ENCODE measurements around the gene DDX46.
A peak's percentile ranks its signal among the peaks of the same experiment; 100 is the strongest.
"Not testable (repeated sequence)": the region's sequence is repeated elsewhere in the genome, so short reads cannot be mapped to it uniquely, and the experiment has no call there.

Gene DDX46

DNA sequence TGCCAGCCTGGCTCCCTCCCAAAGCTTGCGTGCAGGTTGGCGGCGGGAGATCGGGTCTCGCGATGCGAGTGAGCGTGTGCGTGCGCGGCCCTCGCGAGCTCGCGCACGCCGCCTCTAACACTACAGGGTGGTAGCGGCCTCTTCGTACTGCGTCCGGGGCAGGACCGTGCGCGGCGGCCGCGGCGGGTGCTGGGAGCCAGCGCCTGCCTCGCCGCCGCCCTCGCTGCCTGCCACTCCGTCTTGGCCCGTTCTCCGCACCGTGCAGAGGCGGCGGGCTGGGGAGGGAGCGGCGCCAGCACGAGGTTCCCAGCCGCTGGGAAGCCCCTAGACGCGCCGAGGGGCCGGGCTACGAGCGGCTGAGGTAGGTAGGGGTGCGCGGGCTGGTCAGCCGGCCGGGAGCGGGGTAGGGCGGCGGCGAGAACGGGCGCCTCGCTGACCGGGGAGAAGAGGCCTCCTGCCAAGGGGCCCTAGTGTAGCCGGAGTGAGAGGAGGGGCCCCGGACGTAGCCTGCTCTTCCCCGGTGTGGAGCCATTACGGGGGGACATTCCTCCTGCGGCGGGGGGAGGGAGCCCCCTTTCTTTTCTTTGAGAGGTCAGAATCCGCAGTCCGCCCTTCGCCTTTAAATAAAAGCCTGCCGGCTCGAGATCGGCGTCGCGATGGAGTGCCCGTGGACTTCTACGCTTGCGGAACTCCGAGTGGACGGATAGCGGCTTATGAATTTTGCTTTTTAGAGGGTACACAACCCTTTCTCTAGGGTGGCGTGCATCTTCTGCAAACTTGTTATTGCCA is 87.5 kb downstream of the DDX46 start, which contains the start of gene C5orf24:
C5orf24 (plus strand) TSS at position 117 of the 789 bp plus-strand sequence. CDS start 8,933 bp downstream, outside the sequence.
- Histone ChIP-seq H3K27me3 (ENCODE audit: control insufficient read depth, insufficient read depth, low read length) (no peaks in the 10 kb centered on the region), H3K36me3 (ENCODE audit: control insufficient read depth, insufficient read depth, low read length) (no peaks in the 10 kb centered on the region; the same call in none of the 2 replicates), H3K4me1 (ENCODE audit: control insufficient read depth, insufficient read depth, low read length) (peaks cover 10% of the 10 kb centered on the region), H3K4me3 (ENCODE audit: low read depth, low read length) (peak within 1 kb of the TSS; percentile 99), H3K9ac (ENCODE audit: low read depth, low read length) (peak within 1 kb of the TSS; percentile 90), H3K27ac (ENCODE audit: low read depth, low read length) (peak within 1 kb of the TSS; percentile 93), H3K9me3 (ENCODE audit: control insufficient read depth, insufficient read depth, low read length) (no peaks in the 10 kb centered on the region)

- Histone ChIP-seq H3K9ac (ENCODE audit: low read depth, low read length) (peak overlapping the region; percentile 90), H3K36me3 (ENCODE audit: control insufficient read depth, insufficient read depth, low read length) (no peaks in the 10 kb centered on the region; the same call in none of the 2 replicates), H3K27me3 (ENCODE audit: control insufficient read depth, insufficient read depth, low read length) (no peaks in the 10 kb centered on the region), H3K27ac (ENCODE audit: low read depth, low read length) (peak overlapping the region; percentile 93), H3K4me1 (ENCODE audit: control insufficient read depth, insufficient read depth, low read length) (peaks cover 10% of the 10 kb centered on the region), H3K9me3 (ENCODE audit: control insufficient read depth, insufficient read depth, low read length) (no peaks in the 10 kb centered on the region), H3K4me3 (ENCODE audit: low read depth, low read length) (peak overlapping the region; percentile 99)
These were observed 88.0 kb downstream of the DDX46 start for GRCh38 chr5:134846641-134846960.

- H3K4me3 ChIP-seq (ENCODE audit: low read depth, low read length); H3K9me3 ChIP-seq (ENCODE audit: control insufficient read depth, insufficient read depth, low read length); H3K27me3 ChIP-seq (ENCODE audit: control insufficient read depth, insufficient read depth, low read length); H3K27ac ChIP-seq (ENCODE audit: low read depth, low read length); H3K9ac ChIP-seq (ENCODE audit: low read depth, low read length): not testable (repeated sequence)
- peaks cover 10% of the 10 kb centered on the region for H3K4me1 ChIP-seq (ENCODE audit: control insufficient read depth, insufficient read depth, low read length)
- peaks cover 10% of the 10 kb centered on the region for H3K36me3 ChIP-seq (ENCODE audit: control insufficient read depth, insufficient read depth, low read length)
These were observed 90.9 kb downstream of the DDX46 start for GRCh38 chr5:134849434-134849933.

GRCh38 chr5:134851307-134851923 is 92.8 kb downstream of the DDX46 start:
- Histone ChIP-seq H3K36me3 (ENCODE audit: control insufficient read depth, insufficient read depth, low read length) (peaks cover 28% of the 10 kb centered on the region), H3K27me3 (ENCODE audit: control insufficient read depth, insufficient read depth, low read length) (no peaks in the 10 kb centered on the region), H3K4me3 (ENCODE audit: low read depth, low read length) (no peak overlapping the region), H3K9ac (ENCODE audit: low read depth, low read length) (no peak overlapping the region), H3K9me3 (ENCODE audit: control insufficient read depth, insufficient read depth, low read length) (no peaks in the 10 kb centered on the region), H3K4me1 (ENCODE audit: control insufficient read depth, insufficient read depth, low read length) (peaks cover 6% of the 10 kb centered on the region; the same call in 1 of the 2 replicates), H3K27ac (ENCODE audit: low read depth, low read length) (no peak overlapping the region)

DNA sequence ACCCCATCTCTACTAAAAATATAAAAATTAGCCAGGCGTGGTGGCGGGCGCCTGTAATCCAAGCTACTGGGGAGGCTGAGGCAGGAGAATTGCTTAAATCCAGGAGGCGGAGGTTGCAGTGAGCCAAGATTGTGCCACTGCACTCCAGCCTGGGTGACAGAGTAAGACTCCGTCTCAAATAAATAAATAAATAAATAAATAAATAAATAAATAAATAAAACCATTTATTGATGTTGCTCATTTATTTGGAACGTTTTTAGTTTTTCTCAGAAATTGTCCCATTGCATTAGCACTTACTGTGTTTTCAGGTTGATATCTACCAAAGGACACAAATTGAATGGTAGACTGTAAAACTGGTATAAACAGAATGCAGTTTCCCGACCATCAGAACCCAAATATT is 97.9 kb downstream of the DDX46 start:
- not testable (repeated sequence) for H3K27ac ChIP-seq (ENCODE audit: low read depth, low read length); H3K4me1 ChIP-seq (ENCODE audit: control insufficient read depth, insufficient read depth, low read length); H3K4me3 ChIP-seq (ENCODE audit: low read depth, low read length); H3K9me3 ChIP-seq (ENCODE audit: control insufficient read depth, insufficient read depth, low read length); H3K9ac ChIP-seq (ENCODE audit: low read depth, low read length); H3K27me3 ChIP-seq (ENCODE audit: control insufficient read depth, insufficient read depth, low read length)
- H3K36me3 ChIP-seq (ENCODE audit: control insufficient read depth, insufficient read depth, low read length): peaks cover 56% of the 10 kb centered on the region

DNA sequence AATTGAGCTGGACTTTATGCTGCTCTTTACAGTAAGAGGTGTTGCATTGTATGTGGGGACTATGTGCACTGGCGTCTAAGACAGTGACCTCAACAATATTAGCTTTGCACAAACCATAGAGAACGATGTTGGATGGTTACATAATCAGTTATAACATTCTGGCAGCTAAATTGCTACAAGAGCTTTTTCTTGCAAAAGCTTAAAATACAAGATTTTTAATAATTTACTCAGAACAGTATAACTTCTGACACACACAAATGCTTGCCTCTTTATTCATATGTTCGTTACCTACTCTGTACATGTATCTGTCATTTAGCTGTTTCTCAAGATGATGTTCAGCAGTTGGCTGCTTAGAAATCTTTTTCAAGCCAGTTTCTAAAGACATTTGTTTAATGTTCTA is 98.8 kb downstream of the DDX46 start:
- no peak overlapping the region for H3K9ac ChIP-seq (ENCODE audit: low read depth, low read length)
- peaks cover 54% of the 10 kb centered on the region for H3K36me3 ChIP-seq (ENCODE audit: control insufficient read depth, insufficient read depth, low read length)
- no peaks in the 10 kb centered on the region for H3K27me3 ChIP-seq (ENCODE audit: control insufficient read depth, insufficient read depth, low read length)
- H3K4me3 ChIP-seq (ENCODE audit: low read depth, low read length): no peak overlapping the region
- H3K27ac ChIP-seq (ENCODE audit: low read depth, low read length): no peak overlapping the region
- no peaks in the 10 kb centered on the region for H3K4me1 ChIP-seq (ENCODE audit: control insufficient read depth, insufficient read depth, low read length)
- no peaks in the 10 kb centered on the region for H3K9me3 ChIP-seq (ENCODE audit: control insufficient read depth, insufficient read depth, low read length)

DNA sequence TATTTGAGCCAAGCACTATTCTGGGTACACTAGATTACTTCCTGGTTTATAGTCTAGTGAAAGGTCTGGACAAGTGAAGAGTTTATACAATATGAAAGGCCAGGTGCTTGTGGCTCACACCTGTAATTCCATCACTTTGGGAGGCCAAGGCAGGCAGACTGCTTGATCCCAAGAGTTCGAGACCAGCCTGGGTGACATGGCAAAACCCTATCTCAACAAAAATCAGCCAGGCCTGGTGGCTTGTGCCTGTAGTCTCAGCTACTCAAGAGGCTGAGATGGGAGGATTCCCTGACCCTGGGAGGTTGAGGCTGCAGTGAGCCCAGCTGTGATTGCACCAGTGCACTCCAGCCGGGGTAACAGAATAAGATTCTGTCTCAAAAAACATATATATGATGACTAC is 106.1 kb downstream of the DDX46 start:
- no peaks in the 10 kb centered on the region for H3K9me3 ChIP-seq (ENCODE audit: control insufficient read depth, insufficient read depth, low read length)
- H3K27ac ChIP-seq (ENCODE audit: low read depth, low read length): no peak overlapping the region

GRCh38 chr5:134873494-134873893 is 114.9 kb downstream of the DDX46 start:
- peak overlapping the region; percentile 86; the same call in 1 of the 2 replicates for H3K9ac ChIP-seq (ENCODE audit: low read depth, low read length)
- peak overlapping the region; percentile 69 for H3K4me3 ChIP-seq (ENCODE audit: low read depth, low read length)

More for the DNA sequence above, 106.1 kb downstream of the DDX46 start:
- Histone ChIP-seq H3K4me1 (ENCODE audit: control insufficient read depth, insufficient read depth, low read length) (no peaks in the 10 kb centered on the region), H3K4me3 (ENCODE audit: low read depth, low read length) (no peak overlapping the region), H3K36me3 (ENCODE audit: control insufficient read depth, insufficient read depth, low read length) (peaks cover under 1% of the 10 kb centered on the region; the same call in 1 of the 2 replicates), H3K27me3 (ENCODE audit: control insufficient read depth, insufficient read depth, low read length) (no peaks in the 10 kb centered on the region), H3K9ac (ENCODE audit: low read depth, low read length) (no peak overlapping the region)

DNA sequence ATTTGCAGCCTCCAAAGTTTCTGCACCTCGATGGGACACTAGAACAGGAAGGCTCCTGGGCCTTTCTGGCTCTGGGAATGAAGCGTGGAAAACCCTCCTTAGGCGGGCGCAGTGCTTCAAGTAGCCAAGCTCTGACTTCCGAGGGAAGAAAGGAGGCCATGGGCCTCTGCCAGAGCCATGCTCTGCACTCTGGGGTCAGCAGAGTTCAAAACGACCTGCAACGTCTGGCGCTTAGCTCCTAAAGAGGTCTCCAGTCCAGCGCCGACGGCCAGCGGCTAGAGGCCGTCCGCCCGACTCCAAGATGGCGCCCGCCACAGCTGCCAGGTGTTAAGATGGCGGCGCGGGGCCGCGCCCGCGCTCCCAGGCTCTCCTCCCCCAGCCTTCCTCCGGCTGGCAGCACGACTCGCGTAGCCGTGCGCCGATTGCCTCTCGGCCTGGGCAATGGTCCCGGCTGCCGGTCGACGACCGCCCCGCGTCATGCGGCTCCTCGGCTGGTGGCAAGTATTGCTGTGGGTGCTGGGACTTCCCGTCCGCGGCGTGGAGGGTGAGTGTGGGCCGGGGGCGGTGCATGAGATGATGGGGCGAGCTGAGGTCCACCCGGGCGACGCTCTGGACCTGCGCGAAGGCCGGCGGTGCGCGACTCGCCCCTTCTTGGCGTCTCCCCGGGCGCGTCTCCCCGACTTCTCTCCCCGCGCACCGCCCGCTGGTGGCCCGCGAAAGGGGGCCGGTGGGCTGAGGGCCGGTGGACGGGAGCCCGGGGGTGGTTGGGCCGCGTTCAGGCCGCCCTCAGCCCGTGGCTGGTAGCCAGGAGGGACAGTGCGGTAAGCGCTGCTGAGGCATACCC is 115.6 kb downstream of the DDX46 start, which contains the start of gene TXNDC15:
TXNDC15 (plus strand) TSS at position 385 of the 844 bp plus-strand sequence; CDS start at position 442, 57 bp downstream.
- peaks cover 14% of the 10 kb centered on the region for H3K4me1 ChIP-seq (ENCODE audit: control insufficient read depth, insufficient read depth, low read length)
- H3K9ac ChIP-seq (ENCODE audit: low read depth, low read length): peak within 1 kb of the TSS; percentile 86
- peak within 1 kb of the TSS; percentile 88 for H3K27ac ChIP-seq (ENCODE audit: low read depth, low read length)

More at GRCh38 chr5:134873494-134873893, 114.9 kb downstream of the DDX46 start:
- H3K36me3 ChIP-seq (ENCODE audit: control insufficient read depth, insufficient read depth, low read length): no peaks in the 10 kb centered on the region
- H3K27me3 ChIP-seq (ENCODE audit: control insufficient read depth, insufficient read depth, low read length): 0 out of 2 replicates have a peak, but pooled peaks cover 4% of the 10 kb centered on the region
- peak overlapping the region; percentile 88 for H3K27ac ChIP-seq (ENCODE audit: low read depth, low read length)
- H3K9me3 ChIP-seq (ENCODE audit: control insufficient read depth, insufficient read depth, low read length): no peaks in the 10 kb centered on the region
- peaks cover 14% of the 10 kb centered on the region for H3K4me1 ChIP-seq (ENCODE audit: control insufficient read depth, insufficient read depth, low read length)

DNA sequence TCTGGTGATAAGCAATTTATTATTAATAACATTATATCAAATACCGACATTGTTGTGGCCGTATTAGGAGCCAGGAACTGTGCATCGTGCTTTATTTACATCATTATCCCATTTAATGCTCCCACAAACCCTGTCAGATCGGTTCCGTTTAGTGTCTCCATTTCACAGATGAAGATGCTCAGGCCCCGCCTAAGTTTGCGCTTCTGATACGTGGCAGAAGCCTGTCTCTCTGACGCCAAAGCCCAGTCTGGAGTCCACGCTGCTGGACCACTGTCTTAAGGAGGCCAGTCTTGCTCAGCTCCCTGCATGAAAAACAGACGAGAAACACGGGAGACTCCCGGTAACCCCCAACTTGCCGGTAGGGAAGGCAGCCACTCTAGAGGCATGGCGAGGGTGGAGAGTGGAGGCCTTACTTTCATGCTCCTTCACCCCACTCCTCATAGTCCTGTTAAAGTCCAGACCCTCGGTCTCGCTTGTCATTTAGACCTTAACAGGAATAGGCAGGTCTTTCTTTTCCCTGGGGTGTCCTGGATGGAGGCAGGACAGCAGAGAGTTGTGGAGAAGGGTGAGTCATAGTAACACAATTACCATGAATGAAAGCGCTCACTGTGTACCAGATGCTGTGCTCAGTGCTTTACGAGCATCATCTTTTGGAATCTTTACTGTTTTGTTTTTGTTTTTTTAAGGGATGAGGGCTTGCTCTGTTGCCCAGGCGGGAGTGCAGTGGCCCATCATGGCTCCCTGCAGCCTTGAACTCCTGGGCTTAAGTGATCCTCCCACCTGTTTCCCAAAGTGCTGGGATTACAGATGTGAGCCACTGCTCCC is 116.5 kb downstream of the DDX46 start:
- Histone ChIP-seq H3K36me3 (ENCODE audit: control insufficient read depth, insufficient read depth, low read length) (no peaks in the 10 kb centered on the region), H3K9me3 (ENCODE audit: control insufficient read depth, insufficient read depth, low read length) (no peaks in the 10 kb centered on the region), H3K4me3 (ENCODE audit: low read depth, low read length) (peak overlapping the region; percentile 69), H3K27ac (ENCODE audit: low read depth, low read length) (no peak overlapping the region), H3K9ac (ENCODE audit: low read depth, low read length) (peak overlapping the region; percentile 86), H3K4me1 (ENCODE audit: control insufficient read depth, insufficient read depth, low read length) (peaks cover 14% of the 10 kb centered on the region), H3K27me3 (ENCODE audit: control insufficient read depth, insufficient read depth, low read length) (0 out of 2 replicates have a peak, but pooled peaks cover 4% of the 10 kb centered on the region)

More for the DNA sequence above, 115.6 kb downstream of the DDX46 start, which contains the start of gene TXNDC15:
- Histone ChIP-seq H3K9me3 (ENCODE audit: control insufficient read depth, insufficient read depth, low read length) (no peaks in the 10 kb centered on the region), H3K27me3 (ENCODE audit: control insufficient read depth, insufficient read depth, low read length) (0 out of 2 replicates have a peak, but pooled peaks cover 4% of the 10 kb centered on the region), H3K4me3 (ENCODE audit: low read depth, low read length) (peak within 1 kb of the TSS; percentile 69), H3K36me3 (ENCODE audit: control insufficient read depth, insufficient read depth, low read length) (no peaks in the 10 kb centered on the region)
